NCI-H1048 (cell line): Measurements from ENCODE around the gene CDH8.

Source experiments
- DNase-seq: peaks from one replicate; lab custom pipeline; 2025; lab: John Stamatoyannopoulos, UW

The CDH8 gene

GRCh38 chr16:62029947-62030346 is 6.3 kb downstream of the CDH8 start:
- DNase-seq: no peak

DNA sequence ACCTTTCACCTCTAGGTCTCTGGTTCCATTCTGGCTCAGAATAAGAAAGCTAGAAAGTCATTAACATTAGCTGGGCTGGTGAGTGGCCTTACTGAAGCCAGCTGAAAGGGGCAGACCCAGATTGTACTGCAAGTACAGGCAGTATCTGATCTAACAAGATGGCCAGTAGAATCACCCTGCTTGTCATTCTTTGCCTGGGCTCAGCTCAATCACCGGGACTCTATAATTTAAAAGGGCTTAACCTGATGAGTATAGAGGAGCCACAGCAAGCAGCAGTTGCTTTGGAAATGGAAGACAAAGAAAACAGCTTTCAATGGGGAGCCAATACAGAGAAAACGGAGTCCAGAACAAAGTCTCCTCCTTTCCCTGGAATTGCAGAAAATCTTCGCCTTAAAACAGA is 13.6 kb downstream of the CDH8 start:
- DNase-seq: no peak

GRCh38 chr16:62021161-62021581 is 15.1 kb downstream of the CDH8 start:
- DNase-seq: no peak

DNA sequence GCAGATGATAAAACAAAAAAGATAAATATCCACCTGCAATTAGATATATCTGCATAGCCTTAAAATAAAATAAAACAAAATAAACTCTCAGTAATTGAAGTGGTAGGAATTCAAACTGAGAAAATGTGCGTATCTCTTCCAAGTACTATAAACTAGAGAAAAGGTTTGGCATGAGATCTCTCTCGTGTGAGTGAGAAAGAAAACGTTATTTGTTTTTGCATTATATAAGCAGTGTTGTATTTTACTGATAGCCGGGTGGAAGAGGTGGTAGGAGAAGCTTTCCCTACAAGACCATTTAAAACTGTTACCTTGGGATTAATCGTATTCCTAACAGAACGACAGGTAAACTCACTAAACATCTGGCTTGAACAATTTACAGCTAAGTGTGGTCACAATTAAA is 15.6 kb downstream of the CDH8 start:
- no peak for DNase-seq

GRCh38 chr16:62019851-62020250 is 16.4 kb downstream of the CDH8 start:
- no peak for DNase-seq

GRCh38 chr16:62018301-62019060 is 17.8 kb downstream of the CDH8 start:
- DNase-seq: no peak

- no peak for DNase-seq
Observed at GRCh38 chr16:62014319-62014923, 21.8 kb downstream of the CDH8 start.

DNA sequence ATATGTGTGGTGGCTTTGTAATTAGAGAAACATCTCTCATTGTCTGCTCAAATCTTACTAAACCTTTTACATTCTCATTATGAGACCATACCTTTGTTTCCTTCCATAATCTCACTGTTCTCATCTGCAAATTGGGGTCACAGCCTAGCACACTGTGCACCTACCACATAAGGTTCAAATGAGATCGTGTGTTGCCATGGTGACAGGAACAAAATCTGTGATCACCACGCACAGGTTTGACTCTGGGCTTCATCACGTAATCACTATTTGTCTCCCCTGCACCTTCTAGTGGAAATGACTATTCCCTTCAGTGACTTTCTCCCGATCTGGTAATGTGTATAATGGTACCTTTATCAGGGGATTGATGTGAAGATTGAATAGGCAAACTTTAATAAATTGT is 26.1 kb downstream of the CDH8 start:
- DNase-seq: no peak

- DNase-seq: no peak
Observed at GRCh38 chr16:61998460-61998859, 37.8 kb downstream of the CDH8 start.

DNA sequence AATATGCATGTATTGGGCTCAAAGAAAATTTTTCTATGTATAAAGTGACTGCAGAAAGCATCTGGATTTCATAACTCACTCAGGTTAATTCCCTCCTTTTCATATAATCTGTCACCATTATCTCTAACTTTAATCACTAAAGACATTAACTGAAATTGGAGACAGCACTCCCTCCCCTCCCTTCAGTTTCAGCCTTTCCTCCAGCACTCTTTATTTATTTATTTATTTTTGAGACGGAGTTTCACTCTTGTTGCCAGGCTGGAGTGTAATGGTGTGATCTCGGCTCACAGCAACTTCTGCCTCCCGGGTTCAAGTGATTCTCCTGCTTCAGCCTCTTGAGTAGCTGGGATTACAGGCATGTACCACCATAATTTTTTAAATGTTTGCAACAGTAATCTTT is 43.1 kb downstream of the CDH8 start:
- no peak for DNase-seq

- no peak for DNase-seq
Observed at GRCh38 chr16:61987474-61988012, 48.7 kb downstream of the CDH8 start.

GRCh38 chr16:61969077-61969382 is 67.2 kb downstream of the CDH8 start:
- no peak for DNase-seq

DNA sequence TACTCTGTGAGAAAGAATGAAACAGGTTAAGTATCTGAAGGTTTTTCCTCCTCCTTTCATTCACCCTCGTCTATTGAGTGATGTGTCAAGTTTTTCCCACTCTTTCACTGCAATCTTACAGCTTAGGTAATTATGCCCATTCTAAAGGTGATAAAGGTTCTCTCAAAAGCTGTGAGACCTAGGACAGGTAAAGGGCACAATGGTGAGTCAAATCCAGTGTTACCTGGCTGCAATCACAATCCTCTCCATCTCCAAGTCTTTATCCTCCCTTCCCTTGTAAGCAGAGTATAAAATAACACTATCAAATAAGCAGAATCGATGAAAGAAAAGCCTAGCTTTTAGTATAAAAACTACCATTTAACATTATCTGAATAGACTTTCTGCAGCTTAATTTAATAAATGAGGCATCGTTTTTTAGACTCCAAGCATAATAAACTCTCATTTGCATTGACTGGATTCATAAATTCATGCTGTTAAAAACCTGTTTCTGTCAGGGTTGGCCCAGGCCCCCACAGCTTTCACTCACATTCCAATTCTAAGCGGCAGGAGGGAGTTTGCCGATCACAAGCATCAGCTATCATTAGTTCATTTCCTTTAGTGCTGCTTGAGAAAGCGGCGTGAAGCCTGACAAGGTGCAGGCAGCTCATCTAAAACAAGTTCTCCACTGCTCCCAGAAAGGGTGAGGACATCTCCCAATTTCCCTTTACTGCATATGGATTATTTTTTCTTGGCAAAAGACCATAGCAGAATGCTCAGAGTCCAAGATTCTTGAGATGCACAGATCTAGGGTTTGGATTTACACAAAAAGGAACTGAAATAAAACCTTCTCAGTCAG is 67.8 kb downstream of the CDH8 start:
- DNase-seq: no peak

- no peak for DNase-seq
Observed at GRCh38 chr16:61957075-61957855, 79.0 kb downstream of the CDH8 start.

DNA sequence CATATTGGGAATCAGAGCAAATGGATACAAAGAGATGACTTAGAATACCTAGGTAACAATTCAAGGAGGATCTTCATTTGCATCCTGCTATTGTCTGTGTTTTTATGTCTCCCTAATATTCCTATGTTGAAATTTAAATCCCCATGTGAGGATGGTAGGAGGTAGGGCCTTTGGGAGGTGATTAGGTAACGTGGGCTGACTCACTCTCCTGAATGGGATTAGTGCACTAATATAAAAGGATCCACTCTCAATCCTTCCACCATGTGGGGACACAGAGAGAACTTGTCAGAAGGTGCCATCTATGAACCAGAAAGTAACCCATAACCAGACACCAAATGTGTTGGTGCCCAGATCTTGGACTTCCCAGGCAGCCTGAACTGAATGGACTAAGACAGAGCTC is 83.4 kb downstream of the CDH8 start:
- DNase-seq: no peak

DNA sequence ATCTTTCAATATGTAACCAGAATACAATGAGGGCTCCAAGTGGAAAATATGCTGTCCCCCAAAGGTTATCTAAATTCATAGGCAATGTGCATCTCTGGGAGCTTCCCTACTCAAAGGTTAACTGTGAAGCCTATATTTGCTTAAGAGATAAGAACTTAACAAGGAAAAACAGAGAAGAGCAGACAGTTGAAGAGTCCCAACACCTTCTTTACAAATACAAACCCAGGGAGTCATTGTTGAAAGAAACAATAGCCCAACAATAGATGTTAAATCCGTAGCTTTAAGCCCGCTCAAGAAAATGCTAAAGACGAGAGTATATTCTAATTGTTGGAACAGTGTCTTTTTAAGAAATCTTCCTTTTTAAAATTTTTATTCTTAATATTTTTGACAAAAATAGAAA is 87.8 kb downstream of the CDH8 start:
- DNase-seq: no peak

- DNase-seq: no peak
Observed at GRCh38 chr16:61946019-61946418, 90.2 kb downstream of the CDH8 start.

DNA sequence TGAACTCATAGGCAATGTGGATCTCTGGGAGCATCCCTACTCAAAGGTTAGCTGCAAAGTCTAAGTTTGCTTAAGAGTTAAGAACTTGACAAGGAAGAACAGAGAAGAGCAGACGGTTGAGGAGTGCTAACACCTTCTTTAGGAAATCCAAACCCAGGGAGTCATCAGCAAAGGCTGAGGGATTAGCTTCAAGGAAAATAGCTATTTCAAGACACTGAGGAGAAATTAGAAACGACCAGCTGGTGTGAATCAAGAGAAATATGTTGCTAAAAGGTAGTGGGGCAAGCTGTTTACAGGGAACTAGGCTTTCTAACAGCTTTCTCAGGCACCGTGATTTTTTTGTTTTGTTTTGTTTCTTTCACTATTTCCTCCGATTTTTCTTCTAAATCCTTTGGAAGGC is 90.7 kb downstream of the CDH8 start:
- DNase-seq: no peak

GRCh38 chr16:61944004-61944403 is 92.2 kb downstream of the CDH8 start:
- no peak for DNase-seq

- DNase-seq: no peak
Observed at GRCh38 chr16:61940611-61941010, 95.6 kb downstream of the CDH8 start.

DNA sequence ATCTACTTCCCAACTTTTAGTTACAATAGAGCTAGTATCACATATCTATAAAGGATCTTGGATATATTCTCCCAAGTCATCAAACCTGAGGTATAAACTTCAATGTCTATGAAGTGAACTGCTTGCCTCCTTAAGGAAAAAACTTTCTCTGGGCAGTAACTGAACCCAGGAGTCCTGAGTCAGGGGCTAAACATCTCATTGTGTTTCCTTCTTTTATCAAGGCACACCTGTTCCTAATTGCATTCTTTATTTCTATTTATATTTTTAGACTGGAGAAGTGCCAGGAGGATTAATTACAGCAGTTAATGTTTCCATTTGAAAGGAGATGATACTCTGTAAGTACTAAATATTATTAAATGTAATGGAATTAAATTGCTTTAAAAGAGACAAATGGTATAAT is 98.6 kb downstream of the CDH8 start:
- no peak for DNase-seq

DNA sequence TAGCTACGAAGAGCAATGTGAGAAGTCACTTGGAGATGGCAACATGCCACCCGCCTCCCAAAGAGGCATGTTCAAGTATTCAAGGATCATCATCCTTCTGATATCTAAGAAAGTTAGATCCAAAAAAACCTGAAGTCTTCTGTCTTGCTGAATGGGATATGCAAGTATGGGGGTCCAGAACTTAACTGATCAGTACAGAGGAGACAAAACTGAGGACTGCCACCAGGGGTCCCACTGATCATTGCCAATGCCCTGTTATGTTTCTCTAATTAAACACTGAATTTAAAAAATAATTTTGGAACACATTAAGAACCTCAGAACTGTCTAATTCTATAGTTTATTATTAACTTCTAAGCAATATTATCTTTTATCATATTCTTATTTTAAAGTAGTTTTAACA is 99.7 kb downstream of the CDH8 start:
- no peak for DNase-seq
